T-helper 22 cell (primary cell): Measurements from ENCODE around the gene S100A10.

Source experiments
- DNase-seq: peaks from one replicate; pipeline ENCODE4 v3.0.0-alpha.2; 2020; ENCODE audit warnings: low read depth

S100A10 gene

GRCh38 chr1:151988405-151988923, 5.2 kb downstream of the S100A10 start:
- DNase-seq, result no peak

- DNase-seq, result no peak
Measured at GRCh38 chr1:151986501-151987190, 7.0 kb downstream of the S100A10 start.

GRCh38 chr1:151985768-151986167, 7.9 kb downstream of the S100A10 start:
- no peak for DNase-seq

- DNase-seq, result no peak
Measured at GRCh38 chr1:151985270-151985669, 8.4 kb downstream of the S100A10 start.

- no peak for DNase-seq
Measured at GRCh38 chr1:151984313-151984956, 9.2 kb downstream of the S100A10 start.

- no peak for DNase-seq
Measured at GRCh38 chr1:151982300-151983005, 11.2 kb downstream of the S100A10 start.

GRCh38 chr1:151981178-151981525, 12.5 kb downstream of the S100A10 start:
- DNase-seq, result no peak

GRCh38 chr1:151980287-151981177, 13.1 kb downstream of the S100A10 start:
- DNase-seq, result no peak

GRCh38 chr1:151978922-151979321, 14.7 kb downstream of the S100A10 start:
- DNase-seq, result no peak

- DNase-seq, result no peak
Measured at GRCh38 chr1:151977662-151978230, 15.9 kb downstream of the S100A10 start.

- no peak for DNase-seq
Measured at GRCh38 chr1:151976858-151977257, 16.8 kb downstream of the S100A10 start.

GRCh38 chr1:151976015-151976343, 17.7 kb downstream of the S100A10 start:
- DNase-seq, result no peak

GRCh38 chr1:151975311-151976014, 18.2 kb downstream of the S100A10 start:
- no peak for DNase-seq

GRCh38 chr1:151972542-151973248, 21.0 kb downstream of the S100A10 start:
- no peak for DNase-seq

- no peak for DNase-seq
Measured at GRCh38 chr1:151970626-151971025, 23.0 kb downstream of the S100A10 start.

- no peak for DNase-seq
Measured at GRCh38 chr1:151970128-151970527, 23.5 kb downstream of the S100A10 start.

GRCh38 chr1:151968791-151969399, 24.8 kb downstream of the S100A10 start:
- no peak for DNase-seq

- DNase-seq, result no peak
Measured at GRCh38 chr1:151968058-151968457, 25.6 kb downstream of the S100A10 start.

- DNase-seq, result no peak
Measured at GRCh38 chr1:151967091-151967490, 26.6 kb downstream of the S100A10 start.

- no peak for DNase-seq
Measured at GRCh38 chr1:151966061-151966460, 27.6 kb downstream of the S100A10 start.
